Superior temporal gyrus (tissue), 1 donor: ENCODE data around the gene GAPDHS.

ENCODE experiments used
- DNase-seq: peaks from one replicate; pipeline ENCODE4 v3.0.0-alpha.2; 2016; ENCODE audit errors: extremely low spot score

The GAPDHS gene

GRCh38 chr19:35539850-35540249 lies 6.6 kb downstream of the GAPDHS start:
- no peak for DNase-seq

DNA sequence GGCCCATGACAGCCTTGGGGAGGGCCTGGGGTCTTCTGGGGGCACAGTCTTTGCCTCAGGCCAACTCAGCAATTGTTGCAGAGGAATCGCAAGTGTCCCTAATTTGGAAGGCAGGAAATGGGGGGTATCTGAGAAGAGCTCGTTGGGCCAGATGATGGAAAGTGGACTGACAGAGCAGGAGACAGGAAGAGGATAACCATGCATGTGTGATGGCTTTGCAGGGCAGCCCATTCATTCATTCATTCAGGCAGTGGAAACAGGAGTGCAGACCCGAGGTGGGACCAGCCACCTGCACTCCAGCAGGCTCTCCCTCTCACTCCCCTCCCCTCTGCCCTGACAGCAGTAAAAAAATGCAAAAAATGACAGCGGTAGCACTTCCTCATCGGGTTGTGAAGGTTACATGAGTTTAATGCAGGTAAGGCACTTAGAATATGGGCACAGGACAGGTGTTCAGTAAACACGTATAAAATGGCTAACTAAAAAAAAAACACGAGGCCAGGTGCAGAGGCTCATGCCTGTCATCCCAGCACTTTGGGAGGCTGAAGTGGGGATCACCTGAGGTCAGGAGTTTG lies 7.2 kb downstream of the GAPDHS start:
- no peak for DNase-seq

DNA sequence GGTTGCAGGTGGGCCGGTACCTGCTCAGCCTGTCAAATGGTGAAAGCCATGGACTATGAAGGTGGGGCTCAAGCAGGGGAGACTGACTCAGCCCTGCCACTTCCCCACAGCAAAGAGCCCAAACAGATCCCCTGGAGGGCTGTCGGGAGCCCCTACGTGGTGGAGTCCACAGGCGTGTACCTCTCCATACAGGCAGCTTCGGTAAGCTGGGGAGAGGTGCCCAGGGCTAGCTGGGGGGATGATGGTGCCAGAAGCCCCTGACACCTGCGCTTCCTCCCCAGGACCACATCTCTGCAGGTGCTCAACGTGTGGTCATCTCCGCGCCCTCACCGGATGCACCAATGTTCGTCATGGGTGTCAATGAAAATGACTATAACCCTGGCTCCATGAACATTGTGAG lies 9.0 kb downstream of the GAPDHS start:
- DNase-seq = no peak

GRCh38 chr19:35543280-35544109 lies 10.2 kb downstream of the GAPDHS start:
- no peak for DNase-seq

DNA sequence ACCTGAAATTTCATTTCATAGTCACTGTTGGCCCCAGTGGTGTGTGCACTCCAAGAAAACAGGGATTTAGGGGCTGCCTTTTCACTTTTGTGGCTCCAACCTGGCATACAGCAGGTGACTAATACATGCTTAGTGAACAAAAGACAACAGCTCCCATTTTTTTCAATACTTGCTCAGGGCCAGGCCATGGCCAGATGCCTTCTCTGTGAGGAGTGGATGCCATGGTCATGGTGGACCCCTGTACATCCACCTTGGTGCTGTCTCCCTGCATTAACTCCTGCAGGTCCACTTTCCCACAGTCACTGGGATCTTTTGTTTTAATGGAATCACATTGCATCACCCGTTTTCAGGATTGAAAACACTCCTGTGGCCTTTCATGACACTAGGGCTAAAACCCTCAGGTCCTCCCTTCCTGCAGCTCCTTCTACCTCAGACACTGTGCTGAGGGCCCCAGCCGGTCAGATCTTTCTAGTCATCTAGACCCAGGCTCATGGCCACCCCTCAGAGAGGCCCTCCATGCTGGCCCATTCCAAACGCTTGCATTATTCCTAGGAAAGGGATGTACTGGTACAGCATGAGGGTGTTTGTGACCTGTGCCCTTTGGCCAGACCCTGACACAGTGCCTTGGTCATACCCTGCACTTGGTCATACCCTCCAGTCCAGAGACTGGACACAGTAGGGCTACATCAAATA lies 11.0 kb downstream of the GAPDHS start:
- no peak for DNase-seq

- peak; percentile 91 for DNase-seq
These were observed 12.0 kb downstream of the GAPDHS start, which contains the start of gene TMEM147 for GRCh38 chr19:35545001-35545854. Gene TMEM147 (plus strand): TSS chr19:35545626. CDS start chr19:35545740, 114 bp downstream.

DNA sequence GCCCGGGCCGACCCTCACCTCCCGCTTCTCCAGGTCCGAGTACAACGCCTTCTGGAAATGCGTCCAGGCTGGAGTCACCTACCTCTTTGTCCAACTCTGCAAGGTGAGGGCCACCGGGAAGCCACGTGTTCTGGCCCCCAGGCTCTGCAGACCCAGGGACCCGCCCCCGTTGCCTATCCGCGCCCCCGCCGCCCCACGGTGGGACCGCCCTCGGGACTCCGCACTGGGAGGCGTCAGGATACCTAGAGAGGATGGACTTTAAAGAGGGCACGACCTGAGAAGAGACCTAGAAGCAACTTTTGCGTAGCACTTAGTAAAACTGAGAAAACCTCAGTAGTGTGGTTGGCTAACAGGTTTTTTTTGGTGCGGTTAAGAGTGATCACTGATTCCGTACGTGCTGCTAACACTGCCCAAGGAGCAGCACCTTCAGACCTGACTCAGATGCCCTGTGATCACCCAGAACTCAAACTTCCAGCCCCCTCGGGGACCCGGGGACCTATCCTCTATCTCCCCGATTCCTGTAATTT lies 12.7 kb downstream of the GAPDHS start:
- no peak for DNase-seq

DNA sequence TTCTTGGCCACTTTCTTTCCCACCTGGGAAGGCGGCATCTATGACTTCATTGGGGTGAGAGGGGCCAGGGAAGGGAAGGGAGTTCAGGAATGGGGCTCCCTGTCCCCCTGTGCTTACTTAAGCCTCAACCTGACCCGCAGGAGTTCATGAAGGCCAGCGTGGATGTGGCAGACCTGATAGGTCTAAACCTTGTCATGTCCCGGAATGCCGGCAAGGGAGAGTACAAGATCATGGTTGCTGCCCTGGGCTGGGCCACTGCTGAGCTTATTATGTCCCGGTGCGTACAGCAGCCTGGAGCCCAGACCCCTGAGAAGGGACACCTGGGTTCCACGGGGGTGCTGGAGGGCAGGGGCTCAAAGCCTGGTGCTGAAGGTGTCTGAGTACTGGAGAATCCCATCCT lies 13.3 kb downstream of the GAPDHS start:
- no peak for DNase-seq

DNA sequence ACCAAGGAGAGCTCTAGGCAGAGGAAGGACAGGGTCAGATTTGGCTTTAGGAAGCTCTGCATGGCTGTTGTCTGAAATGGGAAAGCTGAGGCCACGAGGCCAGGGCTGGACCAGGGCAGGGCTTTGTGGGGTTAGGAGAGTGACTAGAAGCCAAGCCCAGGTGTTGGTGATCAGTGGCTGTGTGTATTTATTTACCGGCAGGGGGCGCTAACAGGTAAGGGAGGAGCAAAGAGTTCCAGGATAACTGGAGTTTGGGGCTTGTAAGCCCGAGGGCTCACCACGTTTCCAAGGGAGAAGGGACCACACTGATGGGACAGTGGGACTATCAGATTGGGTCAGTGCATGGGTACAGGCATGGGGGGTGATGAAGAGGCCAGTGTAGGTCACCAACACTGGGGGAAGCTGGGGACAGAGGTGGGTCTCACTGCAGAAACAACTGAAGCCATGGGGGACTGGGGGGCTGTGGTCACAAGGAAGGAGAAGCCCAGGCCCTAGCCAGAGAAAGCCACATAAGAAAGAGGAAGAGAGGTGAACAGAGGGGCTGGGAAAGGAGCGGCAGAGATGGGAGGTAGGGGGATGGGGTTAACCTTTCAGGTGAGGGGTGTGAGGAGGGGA lies 16.0 kb downstream of the GAPDHS start:
- DNase-seq = peak; percentile 85

GRCh38 chr19:35549879-35550523 lies 16.7 kb downstream of the GAPDHS start:
- no peak for DNase-seq

DNA sequence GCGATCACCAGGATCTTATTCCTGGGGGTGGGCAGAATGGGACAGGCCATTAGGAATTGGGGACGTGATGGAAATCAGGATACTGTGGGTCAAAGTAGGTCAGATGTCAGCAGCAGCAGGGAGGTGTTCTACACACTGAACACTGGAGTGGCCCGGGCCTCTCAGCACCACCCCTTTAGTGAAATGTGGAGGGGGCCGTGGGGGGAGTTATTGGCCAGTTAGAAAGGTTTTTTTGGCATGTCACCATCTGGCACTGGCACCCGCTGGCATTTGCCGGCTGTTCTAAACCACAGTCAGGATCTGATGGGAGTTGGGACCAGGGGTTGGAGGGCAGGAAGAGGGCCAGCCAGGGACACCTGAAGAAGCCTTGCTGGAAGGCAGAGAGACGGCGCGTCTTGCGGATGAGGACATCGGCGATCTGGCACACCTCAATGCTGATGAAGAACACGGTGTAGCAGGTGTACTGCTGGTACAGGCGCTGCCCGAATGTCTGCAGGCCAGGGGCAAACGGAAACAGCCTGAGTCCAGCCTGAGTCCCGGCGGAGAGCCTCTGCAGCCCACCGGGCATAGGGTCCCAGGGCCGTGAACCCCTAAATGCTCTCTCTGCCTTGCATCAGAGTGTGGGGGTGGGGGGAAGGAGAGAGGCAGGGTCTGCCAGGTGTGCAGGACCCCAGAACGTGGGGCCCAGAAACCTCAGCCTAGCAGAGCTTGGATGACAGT lies 18.0 kb downstream of the GAPDHS start:
- no peak for DNase-seq

DNA sequence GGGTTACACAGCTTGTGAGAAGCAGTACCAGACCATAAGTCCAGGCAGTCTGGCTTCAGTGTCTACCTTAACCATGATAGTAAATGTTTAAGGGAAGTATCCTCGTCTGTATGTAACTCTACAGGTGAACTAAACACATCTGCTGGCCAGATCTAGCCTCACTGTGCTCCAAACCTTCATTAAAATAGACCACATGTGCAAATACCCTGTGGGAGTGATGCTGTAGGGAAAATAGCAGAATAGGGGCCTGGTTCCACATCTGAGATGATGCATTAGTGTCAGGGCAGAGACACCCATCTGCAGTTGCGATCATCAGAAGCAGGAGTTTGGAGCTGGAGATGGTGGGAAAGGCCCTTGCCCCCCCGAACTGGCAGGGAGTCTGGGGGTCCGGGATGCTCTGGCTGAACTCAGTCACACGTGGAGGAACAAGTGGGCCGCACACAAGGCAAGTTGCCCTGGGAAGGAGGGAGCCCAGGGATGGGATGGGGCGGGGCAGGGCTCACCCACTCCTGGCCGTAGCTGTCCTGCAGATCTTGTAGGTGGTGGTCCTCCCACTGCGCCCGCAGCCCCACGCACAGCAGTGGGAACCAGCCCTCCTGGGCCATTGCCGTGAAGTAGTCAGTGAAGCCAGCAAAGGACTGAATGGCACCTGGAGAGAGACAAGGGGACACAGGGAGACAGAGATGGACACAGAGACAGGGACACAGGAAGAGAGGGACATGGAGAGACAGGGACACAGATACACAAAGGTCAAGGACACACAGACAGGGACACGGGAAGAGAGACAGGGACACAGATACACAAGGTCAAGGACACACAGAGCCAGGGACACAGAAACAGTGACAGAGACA lies 19.5 kb downstream of the GAPDHS start:
- no peak for DNase-seq

DNA sequence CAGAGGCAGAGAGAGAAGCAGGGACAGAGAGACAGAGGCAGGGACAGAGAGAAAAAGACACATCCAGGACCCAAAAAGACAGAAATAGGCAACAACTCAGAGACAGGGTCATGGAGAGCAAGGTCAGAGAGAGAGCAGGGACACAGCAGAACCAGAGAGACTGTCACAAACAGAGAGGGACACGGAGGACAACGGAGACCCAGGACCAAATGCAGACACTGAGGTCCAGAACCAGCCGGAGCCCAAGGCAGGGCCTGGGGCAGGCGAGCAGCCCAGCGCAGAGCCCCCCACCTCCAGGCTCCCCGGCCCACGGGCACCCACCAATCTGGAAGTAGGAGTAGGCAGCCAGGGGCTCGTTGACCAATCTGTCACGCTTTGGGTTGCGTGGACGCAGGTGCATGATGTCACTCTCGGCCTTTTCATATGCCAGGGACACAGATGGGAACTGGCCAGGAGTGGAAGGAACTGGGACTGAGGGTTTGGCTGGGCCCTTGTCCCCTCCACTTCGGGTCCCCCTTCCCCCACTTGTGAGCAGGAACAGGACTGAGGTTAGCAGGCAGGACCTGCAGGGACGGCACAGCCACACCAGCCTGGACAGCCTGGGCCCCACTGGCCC lies 20.2 kb downstream of the GAPDHS start:
- no peak for DNase-seq

DNA sequence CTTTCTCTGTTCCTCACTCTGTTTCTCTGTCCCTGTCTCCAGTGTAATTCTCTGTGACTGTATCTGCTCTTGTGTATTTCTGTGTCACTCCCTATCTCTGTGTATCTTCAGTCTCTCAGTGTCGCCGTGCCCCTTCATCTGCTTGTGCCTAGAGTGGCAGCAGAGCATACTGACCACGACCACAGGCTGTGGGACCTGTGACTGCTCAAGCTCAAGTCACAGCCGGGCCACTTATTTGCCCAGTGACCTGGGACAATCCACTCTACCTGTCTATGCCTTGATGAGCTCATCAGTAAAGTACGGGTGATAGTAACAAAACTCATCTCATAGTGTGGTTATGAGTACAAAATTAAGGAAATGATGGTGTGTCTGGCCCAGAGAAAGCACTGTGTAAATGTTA lies 20.8 kb downstream of the GAPDHS start:
- no peak for DNase-seq

DNA sequence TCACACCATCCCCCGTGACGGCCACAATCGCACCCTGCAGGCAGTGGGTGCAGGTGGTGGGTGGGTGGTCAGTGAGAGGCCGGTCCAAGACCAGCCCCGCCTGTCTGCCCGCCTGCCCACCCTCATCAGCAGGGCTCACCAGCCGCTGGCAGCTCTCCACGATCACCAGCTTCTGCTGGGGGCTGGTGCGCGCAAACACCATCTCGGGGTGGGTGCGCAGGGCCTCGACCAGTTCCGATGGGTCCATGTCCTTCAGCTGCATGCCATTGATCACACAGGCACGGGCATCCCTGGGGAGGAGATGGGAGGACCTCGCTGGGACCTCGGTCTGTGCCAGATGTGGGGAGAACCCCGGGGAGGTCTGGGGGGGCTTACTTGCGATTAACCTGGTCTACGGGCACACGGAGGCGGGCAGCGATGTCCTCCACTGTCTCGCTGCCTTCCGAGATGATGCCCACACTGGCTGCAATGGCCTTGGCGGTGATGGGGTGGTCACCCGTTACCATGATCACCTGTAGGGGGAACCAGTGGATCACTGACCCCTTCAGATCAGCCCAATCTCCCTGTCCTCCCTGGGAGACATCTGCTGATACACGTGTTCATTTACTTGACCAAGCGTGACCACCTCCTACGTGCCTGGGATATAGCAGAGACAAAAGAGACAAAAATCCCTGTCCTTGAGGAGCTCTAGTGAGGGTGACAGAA lies 22.2 kb downstream of the GAPDHS start:
- no peak for DNase-seq

GRCh38 chr19:35556025-35556590 lies 22.9 kb downstream of the GAPDHS start:
- DNase-seq = no peak

GRCh38 chr19:35556846-35557538 lies 23.7 kb downstream of the GAPDHS start:
- DNase-seq = no peak
